Measurements from ENCODE around the gene OSBP2. TPM values are rescaled to one million over a fixed set of nuclear protein-coding genes. Genes with fewer than 3 reads are reported as not detected.

Gene OSBP2
- polyA plus RNA-seq, 1 experiment: 0.77 TPM

GRCh38 chr22:30873661-30874060 is 179.0 kb downstream of the OSBP2 start:
- no peak overlapping the region for H3K4me3 ChIP-seq (ENCODE audit: low read depth, low read length)
- ChIA-PET CTCF (interaction anchor here (0.8 kb wide), 1 partner anchor 12 kb away, joined by 3 read pairs; no protein-coding TSS in a partner anchor), POLR2A (no interaction called here)
- DNase-seq (ENCODE audit: low read depth): no peak
- no peaks in the 10 kb centered on the region for H3K36me3 ChIP-seq (ENCODE audit: control insufficient read depth, insufficient read depth, low read length)
- no peaks in the 10 kb centered on the region for H3K27me3 ChIP-seq (ENCODE audit: control insufficient read depth, insufficient read depth, low read length)
- no peak for TF ChIP-seq CTCF (IDR thresholded peaks at IDR 0.05; ENCODE audit: insufficient read depth, low read depth, low read length)

GRCh38 chr22:30874431-30875370 is 180.0 kb downstream of the OSBP2 start:
- POLR2A ChIA-PET: no interaction called here
- no peak for DNase-seq (ENCODE audit: low read depth)
- no peaks in the 10 kb centered on the region for H3K27me3 ChIP-seq (ENCODE audit: control insufficient read depth, insufficient read depth, low read length)
- H3K36me3 ChIP-seq (ENCODE audit: control insufficient read depth, insufficient read depth, low read length): no peaks in the 10 kb centered on the region
- CTCF ChIA-PET: interaction anchor here (0.8 to 0.9 kb wide), 2 partner anchors 11 to 16 kb away, joined by 3 read pairs; no protein-coding TSS in a partner anchor
- H3K4me3 ChIP-seq (ENCODE audit: low read depth, low read length): no peak overlapping the region
- TF ChIP-seq CTCF (IDR thresholded peaks at IDR 0.05; ENCODE audit: insufficient read depth, low read depth, low read length): no peak

- CTCF ChIA-PET: interaction anchor here (0.7 to 0.9 kb wide), 2 partner anchors 13 to 15 kb away, joined by 3 read pairs; no protein-coding TSS in a partner anchor
- POLR2A ChIA-PET: no interaction called here
- H3K27me3 ChIP-seq (ENCODE audit: control insufficient read depth, insufficient read depth, low read length): no peaks in the 10 kb centered on the region
- no peak overlapping the region for H3K4me3 ChIP-seq (ENCODE audit: low read depth, low read length)
- no peak for TF ChIP-seq CTCF (IDR thresholded peaks at IDR 0.05; ENCODE audit: insufficient read depth, low read depth, low read length)
- no peak for DNase-seq (ENCODE audit: low read depth)
- H3K36me3 ChIP-seq (ENCODE audit: control insufficient read depth, insufficient read depth, low read length): no peaks in the 10 kb centered on the region
Measured at GRCh38 chr22:30875481-30876215, 181.0 kb downstream of the OSBP2 start.

- H3K36me3 ChIP-seq (ENCODE audit: control insufficient read depth, insufficient read depth, low read length): no peaks in the 10 kb centered on the region
- no peak for TF ChIP-seq CTCF (IDR thresholded peaks at IDR 0.05; ENCODE audit: insufficient read depth, low read depth, low read length)
- CTCF ChIA-PET: interaction anchor here (0.7 to 6.3 kb wide), 2 partner anchors 12 to 14 kb away, joined by 3 to 44 read pairs; no protein-coding TSS in a partner anchor
- H3K27me3 ChIP-seq (ENCODE audit: control insufficient read depth, insufficient read depth, low read length): no peaks in the 10 kb centered on the region
- POLR2A ChIA-PET: no interaction called here
- no peak for DNase-seq (ENCODE audit: low read depth)
- no peak overlapping the region for H3K4me3 ChIP-seq (ENCODE audit: low read depth, low read length)
Measured at GRCh38 chr22:30876221-30876751, 181.6 kb downstream of the OSBP2 start.
